ENCODE data around the gene ARRDC1. TPM values are rescaled to one million over a fixed set of nuclear protein-coding genes. Genes with fewer than 3 reads are reported as not detected.
A peak's percentile ranks its signal among the peaks of the same experiment; 100 is the strongest.
"Not testable (repeated sequence)": the region's sequence is repeated elsewhere in the genome, so short reads cannot be mapped to it uniquely, and the experiment has no call there.

ARRDC1 gene
- total RNA-seq, 1 donor from 2014 or later = 27.3 TPM

GRCh38 chr9:137564817-137565411, 40.6 kb upstream of the ARRDC1 start:
- Mint-ChIP-seq H3K9me3 (ENCODE audit: low read depth) (no peaks in the 10 kb centered on the region), H3K4me1 (ENCODE audit: low read depth) (no peaks in the 10 kb centered on the region), H3K4me3 (ENCODE audit: unreplicated experiment) (no peak overlapping the region), H3K27ac (ENCODE audit: unreplicated experiment) (no peak overlapping the region), H3K36me3 (ENCODE audit: low read depth) (peaks cover 22% of the 10 kb centered on the region), H3K27me3 (ENCODE audit: low read depth) (no peaks in the 10 kb centered on the region)
- DNase-seq (ENCODE audit: low spot score) = no peak
- TF ChIP-seq CTCF (IDR thresholded peaks at IDR 0.05) = no peak

GRCh38 chr9:137568445-137568844, 37.0 kb upstream of the ARRDC1 start:
- not testable (repeated sequence) for H3K27ac Mint-ChIP-seq (ENCODE audit: unreplicated experiment); H3K27me3 Mint-ChIP-seq (ENCODE audit: low read depth); DNase-seq (ENCODE audit: low spot score); H3K9me3 Mint-ChIP-seq (ENCODE audit: low read depth); H3K4me3 Mint-ChIP-seq (ENCODE audit: unreplicated experiment); H3K4me1 Mint-ChIP-seq (ENCODE audit: low read depth)
- peaks cover 21% of the 10 kb centered on the region for H3K36me3 Mint-ChIP-seq (ENCODE audit: low read depth)

GRCh38 chr9:137569609-137570203, 35.8 kb upstream of the ARRDC1 start:
- Mint-ChIP-seq H3K4me1 (ENCODE audit: low read depth) (no peaks in the 10 kb centered on the region), H3K9me3 (ENCODE audit: low read depth) (no peaks in the 10 kb centered on the region), H3K36me3 (ENCODE audit: low read depth) (peaks cover 15% of the 10 kb centered on the region), H3K27ac (ENCODE audit: unreplicated experiment) (no peak overlapping the region), H3K4me3 (ENCODE audit: unreplicated experiment) (no peak overlapping the region), H3K27me3 (ENCODE audit: low read depth) (no peaks in the 10 kb centered on the region)
- no peak for TF ChIP-seq CTCF (IDR thresholded peaks at IDR 0.05)
- no peak for DNase-seq (ENCODE audit: low spot score)

- Mint-ChIP-seq H3K9me3 (ENCODE audit: low read depth) (no peaks in the 10 kb centered on the region), H3K36me3 (ENCODE audit: low read depth) (peaks cover 16% of the 10 kb centered on the region), H3K4me1 (ENCODE audit: low read depth) (peaks cover under 1% of the 10 kb centered on the region), H3K27me3 (ENCODE audit: low read depth) (no peaks in the 10 kb centered on the region), H3K4me3 (ENCODE audit: unreplicated experiment) (no peak overlapping the region), H3K27ac (ENCODE audit: unreplicated experiment) (no peak overlapping the region)
- no peak for TF ChIP-seq CTCF (IDR thresholded peaks at IDR 0.05)
- no peak for DNase-seq (ENCODE audit: low spot score)
Measured at GRCh38 chr9:137570566-137570965, 34.9 kb upstream of the ARRDC1 start.

- DNase-seq (ENCODE audit: low spot score) = no peak
- Mint-ChIP-seq H3K4me3 (ENCODE audit: unreplicated experiment) (no peak overlapping the region), H3K9me3 (ENCODE audit: low read depth) (no peaks in the 10 kb centered on the region), H3K4me1 (ENCODE audit: low read depth) (peaks cover 25% of the 10 kb centered on the region), H3K36me3 (ENCODE audit: low read depth) (peaks cover 18% of the 10 kb centered on the region), H3K27me3 (ENCODE audit: low read depth) (no peaks in the 10 kb centered on the region), H3K27ac (ENCODE audit: unreplicated experiment) (peak overlapping the region; percentile 22)
- no peak for TF ChIP-seq CTCF (IDR thresholded peaks at IDR 0.05)
Measured at GRCh38 chr9:137574192-137574591, 31.3 kb upstream of the ARRDC1 start.

GRCh38 chr9:137575364-137575715, 30.1 kb upstream of the ARRDC1 start:
- no peak overlapping the region for H3K27ac Mint-ChIP-seq (ENCODE audit: unreplicated experiment)
- peaks cover 27% of the 10 kb centered on the region for H3K4me1 Mint-ChIP-seq (ENCODE audit: low read depth)
- H3K36me3 Mint-ChIP-seq (ENCODE audit: low read depth) = peaks cover 17% of the 10 kb centered on the region
- no peak for TF ChIP-seq CTCF (IDR thresholded peaks at IDR 0.05)
- H3K4me3 Mint-ChIP-seq (ENCODE audit: unreplicated experiment) = no peak overlapping the region
- no peaks in the 10 kb centered on the region for H3K9me3 Mint-ChIP-seq (ENCODE audit: low read depth)
- no peaks in the 10 kb centered on the region for H3K27me3 Mint-ChIP-seq (ENCODE audit: low read depth)
- DNase-seq (ENCODE audit: low spot score) = no peak

All from chondrocyte (in vitro differentiated cells).